ENCODE results near the gene INSL6. TPM values are rescaled to one million over a fixed set of nuclear protein-coding genes. Genes with fewer than 3 reads are reported as not detected.

Gene INSL6
- total RNA-seq, 1 experiment from 2014 or later, result not detected

Other genes with a start within 250 kb of the INSL6 start
- gene JAK2, start 200.4 kb downstream of the INSL6 start, total RNA-seq (2014; rRNA removed; shearing (Covaris generic); ENCODE audit: low replicate concordance), result 0.93 and 1.1 TPM in 2 replicates
- not detected in 2 replicates for gene INSL4, start 45.8 kb upstream of the INSL6 start, total RNA-seq (2014; rRNA removed; shearing (Covaris generic); ENCODE audit: low replicate concordance)
- gene RLN2, start 119.1 kb upstream of the INSL6 start, total RNA-seq (2014; rRNA removed; shearing (Covaris generic); ENCODE audit: low replicate concordance), result not detected in 2 replicates
- not detected in 2 replicates for gene RLN1, start 154.2 kb upstream of the INSL6 start, total RNA-seq (2014; rRNA removed; shearing (Covaris generic); ENCODE audit: low replicate concordance)

Measured in Caki2 (cell line).